Kidney (tissue), 14 donors: ENCODE measurements around the gene ZNF524. TPM values are rescaled to one million over a fixed set of nuclear protein-coding genes. Genes with fewer than 3 reads are reported as not detected.

ENCODE experiments used
- DNase-seq, 5 donors: peaks; one replicate each; pipeline ENCODE4 v3.0.0-alpha.2; 2013 to 2020
- FAIRE-seq: peaks from 2 replicates; lab custom pipeline; 2012; peaks lifted over from hg19 to GRCh38; lab: Jason Lieb, UNC
- H3K27ac ChIP-seq, 2 donors: one replicate each; pipeline ENCODE4 v1.7.0; 2013; ENCODE audit warnings: low read depth in 2 of 2, low read length in 2 of 2, inconsistent platforms in 1 of 2
- H3K27me3 ChIP-seq: one replicate; pipeline ENCODE4 v1.7.1; 2013; ENCODE audit warnings: low read length, inconsistent platforms; ENCODE audit not compliant: control insufficient read depth, insufficient read depth
- H3K36me3 ChIP-seq, 3 donors: one replicate each; pipeline versions ENCODE4 v1.7.0 to v1.7.1; 2013; ENCODE audit warnings: low read length in 3 of 3, control low read depth in 1 of 3, inconsistent platforms in 1 of 3; ENCODE audit not compliant: insufficient read depth in 3 of 3, control insufficient read depth in 2 of 3
- H3K4me1 ChIP-seq, 3 donors: one replicate each; pipeline versions ENCODE4 v1.7.0 to v1.7.1; 2013; ENCODE audit warnings: low read length in 3 of 3, inconsistent platforms in 1 of 3, low read depth in 1 of 3; ENCODE audit not compliant: control insufficient read depth in 2 of 3, insufficient read depth in 2 of 3
- H3K4me3 ChIP-seq, 3 donors: one replicate each; pipeline versions ENCODE4 v1.7.0 to v1.8.1; 2013; ENCODE audit warnings: low read length in 3 of 3, control low read depth in 1 of 3, inconsistent platforms in 1 of 3
- H3K9ac ChIP-seq, 3 donors: one replicate each; pipeline versions ENCODE4 v1.7.0 to v1.7.1; 2013; ENCODE audit warnings: low read length in 3 of 3, control low read depth in 1 of 3, inconsistent platforms in 1 of 3
- H3K9me3 ChIP-seq, 3 donors: one replicate each; pipeline versions ENCODE4 v1.7.0 to v1.7.1; 2013; ENCODE audit warnings: low read length in 3 of 3, control low read depth in 1 of 3, inconsistent platforms in 1 of 3; ENCODE audit not compliant: control insufficient read depth in 2 of 3, insufficient read depth in 1 of 3
- CTCF ChIP-seq: IDR thresholded peaks from 3 replicates; pipeline ENCODE4 v1.5.1; 2012; ENCODE audit warnings: mild to moderate bottlenecking, moderate library complexity, borderline replicate concordance; ENCODE audit not compliant: insufficient read depth; ENCODE audit errors: extremely low read depth
- intact Hi-C: fragments of 100-400 bp; cut with DNase I; formaldehyde crosslinking; loops from one replicate; pipeline ENCODE4 v1.11.1; 2022
- polyA plus RNA-seq: library from polyadenylated mRNA; stranded (reverse); fragments of 350-450 nt; fragmentation: Illumina TruSeq; extraction: RNeasy Lipid Tissue Mini Kit (QIAGEN cat#74804); gene quantifications from one replicate; pipeline ENCODE4 v1.2.3, GENCODE V29; 2014; ENCODE audit warnings: low read depth, low replicate concordance; ENCODE audit not compliant: insufficient read depth
- total RNA-seq: library from RNA; stranded (reverse); fragmentation: NEBNext Ultra II Directional; extraction: Animal tissue kit (Norgen Biotek cat#: 25700); gene quantifications from one replicate; pipeline ENCODE4 v1.2.1, GENCODE V29; 2021
- donor health status: control.
- donor health status: control.
- donor health status: control.
- donor health status: control.
- donor health status: control.
- donor health status: DM: yes; HTN: yes; CAD: no.
- donor health status: Normal renal cell carcinoma (clear cell type).

The ZNF524 gene
- total and polyA plus RNA-seq, 2 donors from 2014 or later: 22.9 to 32.6 TPM

- DNase-seq (peak in 1 of 5 donors; percentile 71), FAIRE-seq (no peak)
- H3K4me1 ChIP-seq: peaks cover 2 to 6% (median 5%) of the 10 kb centered on the region in 3 donors
- H3K9me3 ChIP-seq: no peaks in the 10 kb centered on the region
- H3K9ac ChIP-seq: no peak overlapping the region
- peaks cover 0 to 6% (median 0%) of the 10 kb centered on the region in 3 donors for H3K36me3 ChIP-seq
- no peak overlapping the region for H3K27ac ChIP-seq
- H3K4me3 ChIP-seq: no peak overlapping the region
- intact Hi-C loops: no loop called here
- no peaks in the 10 kb centered on the region for H3K27me3 ChIP-seq
- TF ChIP-seq CTCF: no peak
These were observed 21.7 kb downstream of the ZNF524 start for GRCh38 chr19:55621673-55622231.

- Histone ChIP-seq H3K27ac (no peak overlapping the region), H3K4me1 (peaks cover 2 to 6% (median 5%) of the 10 kb centered on the region in 3 donors), H3K36me3 (peaks cover 0 to 6% (median 0%) of the 10 kb centered on the region in 3 donors), H3K4me3 (no peak overlapping the region), H3K9me3 (no peaks in the 10 kb centered on the region), H3K27me3 (no peaks in the 10 kb centered on the region), H3K9ac (no peak overlapping the region)
- no peak for DNase-seq
- intact Hi-C loops: no loop called here
- no peak for FAIRE-seq
- no peak for TF ChIP-seq CTCF
These were observed 22.3 kb downstream of the ZNF524 start for GRCh38 chr19:55622242-55622969.

GRCh38 chr19:55623130-55623529, 23.0 kb downstream of the ZNF524 start:
- no peak for FAIRE-seq
- no peak overlapping the region for H3K9ac ChIP-seq
- no peaks in the 10 kb centered on the region for H3K27me3 ChIP-seq
- no peak for TF ChIP-seq CTCF
- intact Hi-C loops: no loop called here
- DNase-seq: no peak
- no peak overlapping the region for H3K4me3 ChIP-seq
- H3K36me3 ChIP-seq: peaks cover 0 to 6% (median 0%) of the 10 kb centered on the region in 3 donors
- H3K4me1 ChIP-seq: peaks cover 2 to 6% (median 5%) of the 10 kb centered on the region in 3 donors
- no peaks in the 10 kb centered on the region for H3K9me3 ChIP-seq
- H3K27ac ChIP-seq: no peak overlapping the region
